Inflammatory macrophage treated with lipopolysaccharide for 4 hours (primary cell): ENCODE data around the gene HOXC5.
A peak's percentile ranks its signal among the peaks of the same experiment; 100 is the strongest.

ENCODE experiments used
- DNase-seq: peaks from one replicate; pipeline ENCODE4 v3.0.0-alpha.2; 2020

Gene HOXC5

DNA sequence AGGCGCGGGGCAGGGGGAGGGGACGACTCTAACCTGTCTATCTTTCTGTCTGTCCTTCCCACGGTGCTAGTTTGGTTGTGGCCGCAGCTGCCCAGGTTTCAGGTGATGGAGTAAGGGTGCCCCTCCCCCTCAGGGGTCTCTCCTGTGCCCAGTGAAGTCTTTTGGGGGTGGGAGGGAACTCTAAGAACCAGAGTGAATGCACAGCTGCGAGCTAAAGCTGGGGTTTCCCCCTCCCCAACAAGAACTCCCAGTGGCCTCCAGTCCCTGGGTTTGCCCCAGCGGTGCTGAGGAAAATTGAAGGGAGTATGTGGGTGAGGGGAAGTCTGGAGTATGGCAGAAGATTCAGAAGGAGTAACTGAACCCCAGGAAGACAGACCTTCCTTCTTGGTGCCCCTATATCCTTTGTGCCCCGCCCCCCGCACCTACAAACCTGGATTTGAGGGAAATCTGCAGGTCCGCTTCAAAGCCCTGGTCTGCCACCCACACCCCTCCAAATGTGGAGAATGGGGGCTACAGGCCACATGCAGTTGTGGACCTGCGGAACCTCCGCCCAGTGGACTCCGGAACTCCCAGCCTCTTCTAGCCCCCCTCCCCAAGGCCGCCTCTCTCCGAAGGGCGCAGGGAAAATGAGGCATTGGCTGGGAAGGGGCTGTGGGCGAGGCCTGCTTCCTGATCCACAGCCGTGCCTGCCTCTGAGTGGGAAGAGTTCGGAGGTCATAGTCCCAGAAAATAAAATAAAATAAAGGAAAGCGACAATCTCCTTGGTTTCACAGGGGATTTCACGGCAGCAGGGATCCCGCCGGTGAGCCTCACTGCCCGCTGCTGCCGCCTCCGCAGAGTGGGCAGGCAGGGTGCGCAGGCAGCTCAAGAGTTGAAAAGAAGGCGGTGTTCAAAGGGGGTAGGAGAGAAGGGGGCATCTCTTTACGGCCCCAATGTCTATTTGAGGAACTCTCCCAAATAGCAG, 36.3 kb upstream of the HOXC5 start:
- no peak for DNase-seq

- DNase-seq: no peak
Observed at GRCh38 chr12:53997204-53998109, 35.4 kb upstream of the HOXC5 start.

GRCh38 chr12:53998110-53998899, 34.5 kb upstream of the HOXC5 start:
- no peak for DNase-seq

DNA sequence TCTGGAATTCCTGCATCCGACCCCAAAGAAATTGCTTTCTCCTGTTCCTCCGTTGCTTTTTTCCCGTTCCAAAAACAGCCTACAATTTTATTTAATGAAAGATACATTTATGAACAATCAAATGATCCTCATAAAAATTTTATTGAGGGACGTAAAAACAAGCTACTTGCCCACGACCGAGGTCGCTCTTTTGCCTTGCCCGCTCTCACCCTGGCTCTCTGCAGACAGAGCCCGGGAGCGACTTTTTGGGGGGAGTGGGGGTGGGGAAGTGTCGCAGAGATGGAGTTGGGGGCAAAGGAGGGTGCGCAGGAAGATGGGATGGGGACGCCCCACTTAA, 34.0 kb upstream of the HOXC5 start:
- DNase-seq: no peak

- DNase-seq: no peak
Observed at GRCh38 chr12:53999559-54000115, 33.2 kb upstream of the HOXC5 start.

DNA sequence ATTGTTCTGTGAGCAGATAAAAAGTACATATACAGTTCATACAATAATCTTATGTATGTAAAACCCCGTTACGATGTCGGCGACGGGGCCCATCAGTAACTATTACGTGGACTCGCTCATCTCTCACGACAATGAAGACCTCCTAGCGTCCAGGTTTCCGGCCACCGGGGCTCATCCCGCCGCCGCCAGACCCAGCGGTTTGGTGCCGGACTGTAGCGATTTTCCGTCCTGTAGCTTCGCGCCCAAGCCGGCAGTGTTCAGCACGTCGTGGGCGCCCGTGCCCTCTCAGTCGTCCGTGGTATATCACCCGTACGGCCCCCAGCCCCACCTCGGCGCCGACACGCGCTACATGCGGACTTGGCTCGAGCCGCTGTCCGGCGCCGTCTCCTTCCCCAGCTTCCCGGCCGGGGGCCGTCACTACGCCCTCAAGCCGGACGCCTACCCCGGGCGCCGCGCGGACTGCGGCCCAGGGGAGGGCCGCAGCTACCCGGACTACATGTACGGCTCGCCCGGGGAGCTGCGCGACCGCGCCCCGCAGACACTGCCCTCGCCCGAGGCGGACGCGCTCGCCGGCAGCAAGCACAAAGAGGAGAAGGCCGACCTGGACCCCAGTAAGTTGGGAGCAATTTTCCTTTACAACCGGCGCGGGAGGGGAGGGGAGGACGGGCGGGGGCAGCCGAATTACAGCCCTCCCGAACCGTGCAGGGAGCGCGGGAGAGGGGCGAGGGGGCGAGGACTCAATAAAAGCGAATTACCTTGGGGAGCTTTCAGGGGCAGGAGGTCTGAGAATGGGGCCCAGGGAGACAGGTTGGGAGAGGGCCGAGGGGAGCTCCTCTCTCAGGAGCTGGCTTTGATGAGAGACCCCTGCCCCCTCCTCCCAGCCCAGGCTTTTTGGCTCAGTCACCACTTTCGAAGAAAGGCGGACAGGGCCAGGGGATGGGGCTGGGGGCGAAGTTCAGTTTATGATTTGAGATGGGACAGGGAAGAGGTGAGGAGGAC, 32.4 kb upstream of the HOXC5 start, which contains the start of gene HOXC9:
Gene HOXC9, plus strand, starts transcription at position 46 of the 999 bp plus-strand sequence. Its CDS starts 28 bp downstream, at position 74.
- no peak for DNase-seq

DNA sequence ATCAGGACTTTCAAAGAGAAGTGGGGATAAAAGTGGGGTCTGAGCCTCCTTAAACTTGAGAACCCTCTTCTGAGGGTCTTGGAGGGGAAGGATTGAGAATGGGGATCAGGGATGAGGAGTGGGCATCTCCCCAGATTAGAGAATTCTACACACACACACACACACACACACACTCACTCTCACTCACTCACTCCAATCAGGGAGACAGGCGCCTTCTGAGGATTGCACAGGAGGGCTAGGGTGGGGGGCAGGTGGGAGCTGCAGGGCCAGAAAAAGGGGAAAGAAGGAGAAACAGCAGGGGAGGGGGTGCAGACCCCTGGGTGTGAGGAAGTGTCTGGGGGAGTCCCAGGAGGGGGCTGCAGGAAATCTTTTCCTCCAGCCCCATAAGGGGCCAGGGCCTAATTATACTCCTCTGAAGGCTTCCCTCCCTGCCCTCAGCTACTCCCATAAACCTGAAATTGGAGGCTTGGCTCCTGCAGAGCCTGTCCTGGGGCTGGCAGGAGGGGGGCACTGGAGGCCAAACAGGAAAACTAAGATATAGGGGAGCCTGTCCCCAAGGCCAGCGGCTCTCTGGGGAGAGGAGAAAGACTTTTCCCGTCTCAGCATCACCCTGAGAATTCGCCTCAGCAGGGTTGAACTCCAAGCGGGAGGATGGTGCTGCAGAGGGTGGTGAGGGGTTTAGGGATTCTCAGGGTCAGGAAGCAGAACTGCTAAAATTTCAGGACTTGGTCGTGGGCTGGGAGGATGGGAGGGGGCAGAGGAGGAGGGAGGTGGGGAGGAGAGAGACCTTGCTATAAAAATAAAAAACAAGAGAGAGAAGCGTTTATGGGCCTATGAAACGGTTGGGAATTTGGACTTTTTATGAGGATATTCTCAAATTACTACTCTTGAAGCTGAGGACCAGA, 31.3 kb upstream of the HOXC5 start:
- DNase-seq: no peak

GRCh38 chr12:54002278-54002914, 30.5 kb upstream of the HOXC5 start:
- no peak for DNase-seq

- no peak for DNase-seq
Observed at GRCh38 chr12:54002915-54003389, 29.9 kb upstream of the HOXC5 start.

GRCh38 chr12:54003625-54004024, 29.2 kb upstream of the HOXC5 start:
- DNase-seq: no peak

DNA sequence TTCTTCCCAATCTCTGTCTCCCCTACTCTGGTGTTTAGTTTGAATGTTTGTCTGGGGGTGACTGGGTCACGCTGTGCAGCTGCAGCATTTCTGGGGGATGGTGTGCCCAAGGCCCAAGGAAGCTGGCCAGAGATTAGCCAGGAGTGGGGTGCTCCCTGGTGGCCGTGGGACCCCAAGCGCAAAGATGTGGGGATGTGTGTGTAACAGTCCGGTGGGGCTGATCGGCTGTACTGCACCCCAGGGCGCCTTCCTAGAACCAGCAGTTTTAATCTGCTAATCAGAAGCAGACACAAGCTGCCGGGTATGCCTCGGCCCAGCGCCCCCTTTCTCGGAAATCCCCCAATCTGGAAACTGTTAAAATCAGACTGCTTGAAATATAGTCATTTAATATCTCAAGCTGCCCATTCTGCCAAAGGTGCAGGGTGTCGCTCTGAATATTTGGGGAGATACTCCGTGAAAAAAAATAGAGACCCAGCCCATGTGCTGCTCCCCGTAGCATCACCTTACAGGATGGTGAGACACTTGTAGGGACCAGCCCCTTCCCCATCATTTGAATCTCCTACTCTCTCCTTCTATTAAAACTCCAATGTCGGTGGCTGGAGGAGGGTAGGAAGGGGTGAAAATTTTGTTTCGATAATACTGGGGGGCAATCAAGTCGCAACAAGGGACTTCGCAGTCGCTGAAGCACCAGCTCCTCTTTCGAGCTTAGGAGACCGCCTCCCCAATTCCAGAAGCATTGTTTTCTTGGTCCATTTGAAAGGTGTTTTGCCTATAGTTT, 28.6 kb upstream of the HOXC5 start:
- no peak for DNase-seq

DNA sequence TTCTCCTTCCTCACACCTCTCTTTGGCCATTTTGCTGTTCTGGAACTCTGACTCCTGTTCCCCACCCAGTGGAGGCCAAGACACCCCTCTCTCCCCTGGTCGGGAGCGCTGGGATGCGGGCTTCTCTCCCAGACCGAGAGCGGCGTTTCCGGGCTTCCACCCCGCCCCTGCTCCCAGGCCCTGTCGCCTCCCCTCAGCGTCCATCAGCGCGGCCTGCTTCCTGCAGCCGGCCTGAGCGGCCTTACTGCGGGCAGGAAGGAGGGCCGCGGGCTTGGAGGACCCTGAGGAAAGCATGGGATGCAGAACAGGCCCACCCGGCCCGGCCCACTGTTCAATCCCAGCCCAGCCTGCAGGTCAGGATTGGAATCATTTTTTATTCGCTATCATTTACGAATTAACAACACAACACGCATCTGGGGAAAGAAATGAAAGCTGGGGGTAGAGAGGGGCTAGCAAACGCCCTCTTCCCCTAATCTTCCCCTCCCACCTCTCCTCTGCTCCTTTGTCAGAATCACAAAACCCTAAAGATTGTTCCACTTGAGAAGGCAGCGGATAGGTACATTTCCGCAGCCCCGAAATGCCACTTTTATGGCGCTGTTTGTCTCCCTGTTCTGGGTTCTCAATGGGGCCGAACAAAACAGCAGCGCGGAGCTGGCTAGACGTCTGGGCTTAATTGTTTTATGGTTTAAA, 27.9 kb upstream of the HOXC5 start:
- no peak for DNase-seq

GRCh38 chr12:54005531-54005852, 27.4 kb upstream of the HOXC5 start:
- no peak for DNase-seq

DNA sequence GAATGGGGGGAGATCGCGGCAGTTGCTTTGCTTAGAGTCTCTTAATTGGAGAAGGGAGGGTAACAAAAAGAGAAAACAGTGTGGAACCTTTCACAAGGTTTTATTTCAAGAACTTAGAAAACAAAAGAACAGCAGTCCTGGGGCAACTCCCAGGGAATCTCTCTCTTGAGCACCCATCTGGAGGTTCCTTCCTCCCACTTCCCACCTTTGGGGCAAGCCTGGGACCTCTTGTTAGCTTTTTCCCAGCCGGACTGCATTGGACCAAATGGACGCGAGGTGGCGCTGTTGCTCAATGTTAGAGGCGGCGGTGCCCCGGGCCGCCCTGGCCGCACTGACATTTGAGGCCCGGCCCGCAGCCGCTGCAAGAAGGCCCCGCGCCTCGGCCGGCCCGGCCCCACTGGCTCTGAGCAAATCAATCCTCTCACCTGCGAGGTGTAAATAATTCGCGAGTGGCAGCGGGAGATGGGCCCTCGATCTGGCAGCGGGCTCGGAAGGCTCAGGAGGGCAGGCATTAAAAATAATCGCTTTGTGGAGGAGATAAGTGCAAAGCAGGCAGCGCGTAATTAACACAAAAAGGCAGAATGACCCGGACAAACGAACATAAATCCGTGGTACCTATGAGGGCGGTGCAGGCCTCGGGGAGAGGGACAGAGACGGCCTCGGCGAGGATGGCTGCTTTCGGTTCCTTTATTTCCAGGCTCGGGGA, 26.8 kb upstream of the HOXC5 start:
- DNase-seq: peak; percentile 70

- DNase-seq: no peak
Observed at GRCh38 chr12:54006559-54007220, 26.2 kb upstream of the HOXC5 start.

- no peak for DNase-seq
Observed at GRCh38 chr12:54007538-54008259, 25.2 kb upstream of the HOXC5 start.
